HG02840 (cell line): ENCODE measurements around the gene FXYD1.

Source experiments
- ATAC-seq: cut with Tn5 transposase; IDR thresholded peaks from one replicate; pipeline ENCODE4 v1.9.1; 2021; ENCODE audit warnings: mild to moderate bottlenecking, moderate library complexity, moderate number of reproducible peaks; ENCODE audit not compliant: unreplicated experiment, low FRiP score

Gene FXYD1

DNA sequence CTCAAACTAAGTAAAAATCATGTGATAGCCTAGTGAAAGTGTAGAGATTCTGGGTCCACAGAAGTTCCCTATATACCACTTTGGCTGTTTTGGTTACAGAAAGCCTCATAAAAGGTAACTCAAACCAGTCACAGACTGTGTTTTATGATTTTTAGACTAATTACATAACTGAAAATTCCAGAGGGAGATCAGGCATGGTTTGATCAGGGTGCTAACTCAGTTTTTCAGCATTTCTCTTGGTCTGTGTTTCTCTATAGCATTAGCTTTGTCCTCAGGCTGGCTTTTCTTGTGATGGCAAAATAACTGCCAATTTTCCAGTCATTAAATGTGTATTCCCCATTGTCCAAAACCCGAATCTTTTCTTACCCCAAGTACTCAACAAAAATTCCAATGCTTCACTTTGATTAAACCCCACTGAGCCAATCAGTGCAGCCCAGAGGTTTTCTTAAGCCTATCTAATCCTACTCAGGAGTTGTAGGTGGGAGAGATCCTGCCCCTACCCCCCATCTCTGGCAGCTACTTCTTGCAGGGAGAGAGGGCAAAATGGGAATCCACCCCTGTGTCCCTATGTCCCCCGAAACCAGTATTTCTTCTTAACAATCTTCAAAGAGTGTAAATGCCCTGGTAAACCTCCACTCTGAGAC, 31.6 kb upstream of the FXYD1 start:
- no peak for ATAC-seq

- ATAC-seq = no peak
Observed at GRCh38 chr19:35107545-35107944, 31.1 kb upstream of the FXYD1 start.

GRCh38 chr19:35108730-35109129, 29.9 kb upstream of the FXYD1 start:
- no peak for ATAC-seq

DNA sequence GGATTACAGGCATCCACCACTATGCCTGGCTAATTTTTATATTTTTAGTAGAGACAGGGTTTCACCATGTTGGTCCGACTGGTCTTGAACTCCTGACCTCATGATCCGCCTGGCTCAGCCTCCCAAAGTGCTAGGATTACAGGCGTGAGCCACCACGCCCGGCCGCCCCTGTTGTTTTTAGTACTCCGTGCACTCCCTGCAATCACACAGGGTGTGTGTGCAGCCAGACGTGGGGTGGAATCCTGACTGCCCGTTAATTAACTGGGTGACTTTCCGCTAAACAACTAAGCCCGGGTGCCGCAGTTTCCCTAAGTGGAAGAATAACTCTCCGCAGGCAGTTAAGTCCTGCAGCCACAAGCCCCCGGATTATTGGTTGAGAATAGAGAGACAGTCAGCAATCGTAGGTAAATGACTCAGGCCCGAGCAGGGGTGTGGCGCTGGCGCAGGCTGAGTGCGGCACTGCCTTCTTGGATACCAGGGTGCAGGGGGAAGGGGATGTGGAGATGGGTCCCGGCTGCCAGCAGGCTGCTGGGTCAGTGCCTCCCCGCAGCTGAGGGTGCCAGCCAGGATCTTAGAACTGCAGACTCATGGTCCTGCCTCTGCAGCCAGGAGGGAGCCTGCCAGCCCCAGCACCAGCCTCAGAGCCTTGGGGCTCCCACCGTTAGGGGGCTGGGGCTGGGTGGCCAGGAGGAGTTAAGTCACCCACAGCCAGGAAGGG, 29.1 kb upstream of the FXYD1 start:
- ATAC-seq = no peak

- no peak for ATAC-seq
Observed at GRCh38 chr19:35110974-35111373, 27.6 kb upstream of the FXYD1 start.

DNA sequence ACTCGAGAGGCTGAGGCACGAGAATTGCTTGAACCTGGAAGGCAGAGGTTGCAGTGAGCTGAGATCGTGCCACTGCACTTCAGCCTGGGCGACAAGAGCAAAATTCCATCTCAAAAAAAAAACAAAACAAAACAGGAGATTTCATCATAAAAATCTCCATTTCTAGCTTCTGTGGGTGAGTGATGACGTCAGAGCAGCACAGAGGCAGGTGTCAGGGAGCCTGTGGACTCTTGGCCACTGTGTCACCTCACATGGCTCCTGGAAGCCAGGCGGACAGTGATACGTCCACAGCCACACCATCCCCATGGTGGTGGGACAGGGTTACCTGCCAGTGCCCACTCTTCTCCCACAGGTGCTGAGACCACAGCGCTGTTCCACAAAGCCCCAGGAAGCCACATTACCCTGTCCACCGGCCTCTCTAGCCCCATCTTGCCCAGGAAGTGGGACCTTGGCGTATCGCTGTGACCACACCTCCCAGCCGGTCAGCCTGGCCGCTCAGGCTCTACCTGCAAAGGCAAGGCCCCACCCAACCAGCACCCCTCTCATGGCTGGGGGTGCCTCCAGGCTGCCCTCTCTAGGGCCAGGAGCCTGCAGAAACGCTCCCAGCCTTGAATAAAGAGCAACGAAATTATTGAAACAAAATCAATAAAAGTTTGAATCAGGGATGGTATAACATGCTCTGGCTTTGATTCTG, 25.5 kb upstream of the FXYD1 start:
- no peak for ATAC-seq

DNA sequence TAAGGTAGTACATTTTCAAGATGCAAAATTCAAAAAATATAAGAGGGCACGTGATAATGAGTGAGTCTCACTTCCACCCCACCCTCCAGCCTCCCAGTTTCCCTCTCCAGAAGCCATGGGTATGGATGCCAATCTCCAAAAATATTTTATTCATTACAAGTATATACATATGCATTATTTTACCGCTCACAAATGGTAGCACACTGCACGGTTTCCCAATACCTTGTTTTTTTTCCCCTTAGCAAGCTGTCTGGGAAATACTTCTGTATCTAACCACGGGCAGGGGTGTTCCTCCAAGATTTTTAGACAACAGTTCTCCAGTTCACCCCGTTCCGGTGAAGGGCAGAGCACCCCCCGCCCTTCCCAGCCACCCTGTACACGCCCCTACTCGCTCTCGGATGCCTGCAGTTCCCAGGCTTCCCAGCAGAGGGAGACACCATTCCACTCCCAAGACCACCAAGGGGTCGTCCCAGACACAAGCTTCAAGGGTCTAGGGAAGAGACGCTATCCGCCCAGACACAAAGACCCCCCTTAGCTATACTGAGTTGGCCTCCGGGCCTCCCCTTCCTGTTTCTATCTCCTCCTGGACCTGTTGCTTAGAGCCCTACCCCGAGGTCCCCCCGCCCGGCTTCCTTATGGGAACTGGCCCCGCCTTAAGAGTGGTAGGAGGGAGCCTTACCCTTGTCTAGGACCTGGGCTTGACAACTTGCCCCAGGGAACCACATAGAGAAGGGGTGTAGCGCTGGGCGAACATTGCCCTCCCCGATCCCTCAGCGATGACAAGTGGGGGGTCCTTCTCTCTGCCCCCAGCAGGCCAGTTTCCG, 24.1 kb upstream of the FXYD1 start:
- no peak for ATAC-seq

GRCh38 chr19:35115177-35115951, 23.3 kb upstream of the FXYD1 start, which contains the start of gene FXYD3:
TSS of gene FXYD3 (plus strand) at chr19:35115823. CDS start at chr19:35119377, 3,554 bp downstream.
- no peak for ATAC-seq

DNA sequence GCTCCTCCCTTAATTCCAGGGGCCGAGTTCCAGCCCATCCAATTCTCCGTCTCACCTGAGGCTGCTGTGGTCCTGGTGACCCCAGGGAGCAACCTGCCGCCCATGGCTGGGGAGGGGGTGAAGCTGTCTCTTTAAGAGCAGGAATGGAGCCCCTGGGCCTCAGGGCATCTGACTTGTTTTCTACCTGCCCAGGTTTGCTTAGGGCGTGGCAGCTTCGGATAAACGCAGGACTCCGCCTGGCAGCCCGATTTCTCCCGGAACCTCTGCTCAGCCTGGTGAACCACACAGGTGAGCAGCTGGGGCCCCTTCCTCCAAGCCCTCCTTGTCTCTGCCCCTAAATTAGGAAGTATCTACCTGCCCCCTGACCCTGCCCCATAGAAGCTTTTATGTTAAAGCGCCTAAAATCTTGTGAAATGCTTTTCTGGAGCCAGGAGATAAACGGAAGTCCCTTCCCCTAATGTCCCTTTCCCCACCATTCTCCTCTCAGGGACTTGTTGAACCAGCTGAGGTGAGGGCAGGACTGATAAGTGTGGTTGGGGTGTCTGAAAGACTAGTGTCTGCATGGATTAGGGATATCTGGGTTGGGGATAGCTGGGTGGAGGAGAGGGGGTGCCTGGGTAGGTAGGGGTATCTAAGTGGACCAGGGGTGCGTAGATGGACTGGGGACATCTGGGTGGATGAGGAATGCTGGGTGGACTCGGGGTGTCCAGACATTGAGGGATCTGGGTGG, 22.4 kb upstream of the FXYD1 start:
- no peak for ATAC-seq

GRCh38 chr19:35117116-35117515, 21.5 kb upstream of the FXYD1 start:
- ATAC-seq = no peak

DNA sequence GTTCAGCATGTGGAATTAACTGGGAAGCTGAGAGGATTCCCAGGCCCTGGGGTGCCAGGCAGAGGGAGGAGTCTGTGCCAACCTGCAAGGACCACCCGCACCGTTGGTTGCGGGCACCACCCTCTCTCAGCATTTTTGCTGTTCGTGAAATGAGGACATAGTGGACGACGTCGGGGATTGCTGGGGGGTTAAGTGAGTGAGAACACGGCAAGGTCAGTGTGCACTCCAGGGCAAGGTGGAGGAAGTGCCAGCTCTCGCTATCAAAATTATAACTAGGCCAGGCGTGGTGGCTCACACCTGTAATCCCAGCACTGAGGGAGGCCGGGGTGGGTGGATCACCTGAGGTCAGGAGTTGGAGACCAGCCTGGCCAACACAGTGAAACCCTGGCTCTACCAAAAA, 20.8 kb upstream of the FXYD1 start:
- no peak for ATAC-seq

GRCh38 chr19:35118268-35119020, 20.2 kb upstream of the FXYD1 start:
- no peak for ATAC-seq

GRCh38 chr19:35119091-35119490, 19.5 kb upstream of the FXYD1 start:
- no peak for ATAC-seq

- ATAC-seq = no peak
Observed at GRCh38 chr19:35119578-35120155, 19.0 kb upstream of the FXYD1 start.

DNA sequence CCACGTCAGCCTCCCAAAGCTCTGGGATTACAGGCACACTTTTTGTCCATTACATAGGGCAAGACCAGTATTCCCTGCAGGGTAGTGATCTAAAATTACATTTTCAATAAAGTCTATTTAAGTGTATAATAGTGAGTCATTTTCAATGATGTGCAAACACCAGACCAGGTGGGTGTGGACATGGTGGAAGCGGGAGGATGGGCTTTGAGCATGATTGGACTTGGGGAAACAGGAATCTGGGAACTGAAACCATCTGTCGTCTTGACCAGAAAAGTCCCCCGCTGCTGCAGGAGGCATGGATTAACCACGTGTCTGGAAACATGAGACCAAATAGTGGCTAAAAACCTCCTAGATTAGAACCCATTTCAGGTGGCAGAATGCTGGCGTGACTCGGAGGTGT, 18.1 kb upstream of the FXYD1 start:
- ATAC-seq = no peak

DNA sequence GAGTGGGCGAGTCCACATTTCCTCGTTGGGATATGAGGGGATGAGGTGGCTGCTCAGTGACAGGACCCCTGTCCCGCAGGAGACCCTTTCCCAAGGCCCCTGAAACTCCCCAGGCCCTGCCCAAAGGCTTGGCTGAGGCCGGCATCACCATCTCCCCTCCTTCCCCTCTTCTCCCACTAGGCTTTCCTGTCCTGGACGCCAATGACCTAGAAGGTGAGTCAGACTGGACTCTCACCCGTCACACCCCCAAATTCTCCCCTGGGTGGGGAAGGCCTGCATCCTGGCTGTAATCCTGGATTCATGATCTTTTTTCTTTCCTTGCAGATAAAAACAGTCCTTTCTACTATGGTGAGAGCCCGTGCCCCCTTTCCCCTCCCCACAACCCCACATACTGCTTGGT, 17.7 kb upstream of the FXYD1 start:
- ATAC-seq = no peak

DNA sequence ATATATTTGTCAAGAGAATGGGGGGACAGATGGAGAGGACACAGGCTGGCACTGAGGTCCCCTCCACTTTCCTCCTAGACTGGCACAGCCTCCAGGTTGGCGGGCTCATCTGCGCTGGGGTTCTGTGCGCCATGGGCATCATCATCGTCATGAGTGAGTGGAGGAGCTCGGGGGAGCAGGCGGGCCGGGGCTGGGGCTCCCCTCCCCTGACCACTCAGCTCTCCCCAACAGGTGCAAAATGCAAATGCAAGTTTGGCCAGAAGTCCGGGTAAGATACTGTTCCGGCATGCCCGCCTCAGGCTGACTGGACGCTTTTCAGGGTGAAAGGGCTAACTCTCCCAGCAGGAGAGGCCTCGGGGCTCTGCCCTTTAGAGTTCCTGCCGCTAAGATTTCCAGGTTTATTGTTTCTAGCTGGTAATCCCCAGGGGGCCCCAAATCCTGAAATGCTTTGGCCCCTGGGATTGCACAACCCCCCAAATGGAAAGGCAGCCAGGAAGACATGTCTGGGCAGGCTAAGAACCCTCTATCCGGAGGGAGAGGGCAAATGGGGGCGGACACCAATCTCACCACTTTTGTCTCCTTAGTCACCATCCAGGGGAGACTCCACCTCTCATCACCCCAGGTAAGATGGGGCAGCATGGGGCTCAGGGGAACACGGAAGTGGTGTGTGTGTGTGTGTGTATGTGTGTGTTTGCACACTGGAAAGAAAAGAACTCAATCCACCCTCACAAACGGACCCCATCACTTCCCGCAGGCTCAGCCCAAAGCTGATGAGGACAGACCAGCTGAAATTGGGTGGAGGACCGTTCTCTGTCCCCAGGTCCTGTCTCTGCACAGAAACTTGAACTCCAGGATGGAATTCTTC, 15.7 kb upstream of the FXYD1 start:
- no peak for ATAC-seq
